DOHH2 (cell line): Measurements from ENCODE around the gene TTC28.

Source experiments
- H3F3A ChIP-seq: fragments of 200-600 bp; sonication (generic), shearing (Covaris generic); 2 replicates; pipeline ENCODE4 v1.6.0; 2016; ENCODE audit warnings: antibody characterized with exemption, mild to moderate bottlenecking; ENCODE audit not compliant: control insufficient read depth, insufficient read depth
- H3K27ac ChIP-seq: fragments of 200-600 bp; sonication (generic); 2 replicates; pipeline ENCODE4 v1.5.1; 2014; ENCODE audit warnings: low read depth, mild to moderate bottlenecking, low read length, moderate library complexity
- H3K27me3 ChIP-seq: fragments of 200-600 bp; sonication (generic); 2 replicates; pipeline ENCODE4 v1.6.1; 2014; ENCODE audit warnings: mild to moderate bottlenecking, low read length, mixed read lengths; ENCODE audit not compliant: control insufficient read depth
- H3K36me3 ChIP-seq: fragments of 200-600 bp; sonication (generic); 2 replicates; pipeline ENCODE4 v1.6.1; 2014; ENCODE audit warnings: mild to moderate bottlenecking, low read length, moderate library complexity, mixed read lengths; ENCODE audit not compliant: control insufficient read depth
- H3K4me1 ChIP-seq: fragments of 200-600 bp; sonication (generic); 2 replicates; pipeline ENCODE4 v1.6.1; 2014; ENCODE audit warnings: mild to moderate bottlenecking, low read length, mixed read lengths; ENCODE audit not compliant: control insufficient read depth
- H3K4me2 ChIP-seq: fragments of 200-600 bp; sonication (generic); 2 replicates; pipeline ENCODE4 v1.6.0; 2014; ENCODE audit warnings: mild to moderate bottlenecking, low read length, moderate library complexity
- H3K4me3 ChIP-seq: fragments of 200-600 bp; sonication (generic); 2 replicates; pipeline ENCODE4 v1.5.1; 2014; ENCODE audit warnings: mild to moderate bottlenecking, low read length, mixed read lengths
- H3K79me2 ChIP-seq: fragments of 200-600 bp; sonication (generic); 2 replicates; pipeline ENCODE4 v1.6.1; 2014; ENCODE audit warnings: mild to moderate bottlenecking, low read length, mixed read lengths; ENCODE audit not compliant: control insufficient read depth
- H3K9me2 ChIP-seq: fragments of 200-600 bp; sonication (generic); replicated peaks from 2 replicates; pipeline ENCODE4 v1.6.1; 2014; ENCODE audit warnings: mild to moderate bottlenecking, low read length, mixed read lengths; ENCODE audit not compliant: control insufficient read depth
- H3K9me3 ChIP-seq: fragments of 200-600 bp; sonication (generic); 2 replicates; pipeline ENCODE4 v1.6.1; 2014; ENCODE audit warnings: antibody characterized with exemption, low read length, mixed read lengths; ENCODE audit not compliant: control insufficient read depth, insufficient read depth
- H4K20me1 ChIP-seq: fragments of 200-600 bp; sonication (generic); 2 replicates; pipeline ENCODE4 v1.6.0; 2014; ENCODE audit warnings: low read depth, mild to moderate bottlenecking, antibody characterized with exemption, low read length, moderate library complexity; ENCODE audit not compliant: control insufficient read depth, insufficient read depth
- EZH2phosphoT487 ChIP-seq: fragments of 200-600 bp; sonication (generic); IDR thresholded peaks from 2 replicates; pipeline ENCODE4 v1.6.1; 2017; ENCODE audit warnings: borderline replicate concordance, mild to moderate bottlenecking, antibody characterized with exemption, low read length, moderate library complexity, mixed read lengths
- TF ChIP-seq, protein P1 (sequence below): fragments of 200-600 bp; sonication (generic); IDR thresholded peaks from one replicate; pipeline ENCODE4 v1.5.1; 2014; ENCODE audit warnings: antibody characterized with exemption, mild to moderate bottlenecking, low read depth, low read length; ENCODE audit not compliant: poor library complexity, severe bottlenecking

The TTC28 gene

DNA sequence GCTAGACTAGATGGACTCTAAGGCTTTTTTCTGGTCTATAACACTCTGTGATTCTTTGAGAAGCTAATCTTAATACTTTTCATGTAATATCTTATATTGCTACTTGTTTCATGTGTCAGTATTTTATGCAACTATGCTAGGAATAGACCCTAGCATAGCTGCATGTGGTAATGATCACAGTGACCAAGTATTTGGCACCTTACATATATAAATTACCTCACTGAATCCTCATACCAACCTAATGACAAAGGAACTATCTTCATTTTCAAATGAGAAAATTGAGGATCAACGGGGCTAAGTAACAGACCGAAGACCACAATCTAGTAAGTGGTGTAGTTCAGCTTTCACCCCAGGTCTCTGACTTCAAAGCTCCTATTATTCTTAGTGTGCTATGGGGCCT, 433.2 kb downstream of the TTC28 start:
- Histone ChIP-seq H3K4me1 (no peaks in the 10 kb centered on the region), H3F3A (no peaks in the 10 kb centered on the region), H3K4me3 (no peak overlapping the region), H3K27me3 (peaks cover 35% of the 10 kb centered on the region), H3K4me2 (no peak overlapping the region), H3K79me2 (no peaks in the 10 kb centered on the region), H3K9me2 (no peaks in the 10 kb centered on the region), H4K20me1 (no peaks in the 10 kb centered on the region), H3K9me3 (no peaks in the 10 kb centered on the region), H3K27ac (no peak overlapping the region), H3K36me3 (no peaks in the 10 kb centered on the region)
- no peak for TF ChIP-seq EZH2phosphoT487
- TF ChIP-seq, protein P1, sequence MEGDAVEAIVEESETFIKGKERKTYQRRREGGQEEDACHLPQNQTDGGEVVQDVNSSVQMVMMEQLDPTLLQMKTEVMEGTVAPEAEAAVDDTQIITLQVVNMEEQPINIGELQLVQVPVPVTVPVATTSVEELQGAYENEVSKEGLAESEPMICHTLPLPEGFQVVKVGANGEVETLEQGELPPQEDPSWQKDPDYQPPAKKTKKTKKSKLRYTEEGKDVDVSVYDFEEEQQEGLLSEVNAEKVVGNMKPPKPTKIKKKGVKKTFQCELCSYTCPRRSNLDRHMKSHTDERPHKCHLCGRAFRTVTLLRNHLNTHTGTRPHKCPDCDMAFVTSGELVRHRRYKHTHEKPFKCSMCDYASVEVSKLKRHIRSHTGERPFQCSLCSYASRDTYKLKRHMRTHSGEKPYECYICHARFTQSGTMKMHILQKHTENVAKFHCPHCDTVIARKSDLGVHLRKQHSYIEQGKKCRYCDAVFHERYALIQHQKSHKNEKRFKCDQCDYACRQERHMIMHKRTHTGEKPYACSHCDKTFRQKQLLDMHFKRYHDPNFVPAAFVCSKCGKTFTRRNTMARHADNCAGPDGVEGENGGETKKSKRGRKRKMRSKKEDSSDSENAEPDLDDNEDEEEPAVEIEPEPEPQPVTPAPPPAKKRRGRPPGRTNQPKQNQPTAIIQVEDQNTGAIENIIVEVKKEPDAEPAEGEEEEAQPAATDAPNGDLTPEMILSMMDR, result no peak

GRCh38 chr22:28245579-28246224, 433.9 kb downstream of the TTC28 start:
- H3K27me3 ChIP-seq, result peaks cover 34% of the 10 kb centered on the region
- H3K79me2 ChIP-seq, result no peaks in the 10 kb centered on the region
- TF ChIP-seq, protein P1, result no peak
- TF ChIP-seq EZH2phosphoT487, result no peak
- no peaks in the 10 kb centered on the region for H3K9me3 ChIP-seq
- no peaks in the 10 kb centered on the region for H3K9me2 ChIP-seq
- H3K36me3 ChIP-seq, result no peaks in the 10 kb centered on the region
- H3K4me2 ChIP-seq, result no peak overlapping the region
- no peaks in the 10 kb centered on the region for H3K4me1 ChIP-seq
- no peak overlapping the region for H3K4me3 ChIP-seq
- H4K20me1 ChIP-seq, result no peaks in the 10 kb centered on the region
- H3K27ac ChIP-seq, result no peak overlapping the region
- H3F3A ChIP-seq, result no peaks in the 10 kb centered on the region

GRCh38 chr22:28244757-28245156, 434.9 kb downstream of the TTC28 start:
- H3K27ac ChIP-seq, result no peak overlapping the region
- H3K79me2 ChIP-seq, result no peaks in the 10 kb centered on the region
- TF ChIP-seq EZH2phosphoT487, result no peak
- TF ChIP-seq, protein P1, result no peak
- H3K9me2 ChIP-seq, result no peaks in the 10 kb centered on the region
- no peaks in the 10 kb centered on the region for H4K20me1 ChIP-seq
- no peak overlapping the region for H3K4me2 ChIP-seq
- H3K4me1 ChIP-seq, result no peaks in the 10 kb centered on the region
- H3F3A ChIP-seq, result no peaks in the 10 kb centered on the region
- no peaks in the 10 kb centered on the region for H3K9me3 ChIP-seq
- no peaks in the 10 kb centered on the region for H3K36me3 ChIP-seq
- no peak overlapping the region for H3K4me3 ChIP-seq
- H3K27me3 ChIP-seq, result peaks cover 33% of the 10 kb centered on the region
